Sigmoid colon (tissue), 7 donors: ENCODE results near the gene BMPR1A. TPM values are rescaled to one million over a fixed set of nuclear protein-coding genes. Genes with fewer than 3 reads are reported as not detected.

Experiments used
- DNase-seq: peaks from one replicate; pipeline ENCODE4 v3.0.0-alpha.2; 2019
- H3K27ac ChIP-seq, 4 donors: fragments of 200-600 bp; sonication (generic); one replicate each; pipeline ENCODE4 v1.5.1; 2016 to 2019; ENCODE audit warnings: mild to moderate bottlenecking in 1 of 4
- H3K27me3 ChIP-seq, 3 donors: fragments of 200-600 bp; sonication (generic); one replicate each; pipeline ENCODE4 v1.5.1; 2019; ENCODE audit warnings: mild to moderate bottlenecking in 1 of 3
- H3K36me3 ChIP-seq, 4 donors: fragments of 200-600 bp; sonication (generic); one replicate each; pipeline ENCODE4 v1.5.1; 2016 to 2019
- H3K4me1 ChIP-seq, 4 donors: fragments of 200-600 bp; sonication (generic); one replicate each; pipeline ENCODE4 v1.5.1; 2017 to 2019
- H3K4me3 ChIP-seq, 4 donors: fragments of 200-600 bp; sonication (generic); one replicate each; pipeline ENCODE4 v1.5.1; 2017 to 2019; ENCODE audit warnings: mild to moderate bottlenecking in 2 of 4, moderate library complexity in 1 of 4
- H3K9me3 ChIP-seq, 4 donors: fragments of 200-600 bp in 3 of 4; sonication (generic) in 3 of 4; one replicate each; pipeline versions ENCODE4 v1.5.1 to v1.6.1; 2013 to 2019
- EP300 ChIP-seq, 4 donors: sonication (generic); formaldehyde crosslinking; IDR thresholded peaks; one replicate each; pipeline ENCODE4 v1.6.1; 2017; ENCODE audit warnings: antibody characterized with exemption in 4 of 4
- POLR2A ChIP-seq, 2 donors: fragments of 450-650 bp; IDR thresholded peaks; one replicate each; pipeline ENCODE4 v1.6.1; 2016; ENCODE audit warnings: antibody characterized with exemption in 2 of 2, mild to moderate bottlenecking in 2 of 2, moderate library complexity in 2 of 2
- POLR2AphosphoS5 ChIP-seq, 4 donors: sonication (generic); formaldehyde crosslinking; IDR thresholded peaks; one replicate each; pipeline ENCODE4 v1.6.1; 2017; ENCODE audit warnings: antibody characterized with exemption in 4 of 4
- WGBS, 2 donors: extraction: QIAGEN DNeasy Blood & Tissue Kit; methylation state at CpG; one replicate each; pipeline ENCODE4 v1.1.7; 2013; 5-methylcytosine and 5-hydroxymethylcytosine counted together
- intact Hi-C: fragments of 100-400 bp; cut with DNase I; formaldehyde crosslinking; loops from one replicate; pipeline ENCODE4 v1.15.1; 2023
- polyA plus RNA-seq, 3 donors: library from polyadenylated mRNA; stranded (reverse); fragments of 200-250 nt; gene quantifications; one replicate each; pipeline ENCODE4 v1.2.3, GENCODE V29; 2013
- total RNA-seq, 4 donors: library from RNA; depleted of rRNA; stranded (reverse); fragments of >200 nt; gene quantifications; one replicate each; pipeline ENCODE4 v1.1.0, GENCODE V29; 2016
- TF ChIP-seq, protein P1 (sequence below), 4 experiments: fragments of 450-650 bp in 3 of 4; fragments of 200-600 bp in 1 of 4; IDR thresholded peaks; one replicate each; pipeline ENCODE4 v1.5.1; 2016 to 2019; ENCODE audit warnings: antibody characterized with exemption in 4 of 4, mild to moderate bottlenecking in 3 of 4, moderate library complexity in 2 of 4
- donor health status: healthy with polysubstance abuse.
- donor health status: Bipolar disorder and iron deficiency.
- donor health status: healthy.

BMPR1A gene
- total and polyA plus RNA-seq, 7 donors: 5.5 to 145 (median 84.2) TPM

DNA sequence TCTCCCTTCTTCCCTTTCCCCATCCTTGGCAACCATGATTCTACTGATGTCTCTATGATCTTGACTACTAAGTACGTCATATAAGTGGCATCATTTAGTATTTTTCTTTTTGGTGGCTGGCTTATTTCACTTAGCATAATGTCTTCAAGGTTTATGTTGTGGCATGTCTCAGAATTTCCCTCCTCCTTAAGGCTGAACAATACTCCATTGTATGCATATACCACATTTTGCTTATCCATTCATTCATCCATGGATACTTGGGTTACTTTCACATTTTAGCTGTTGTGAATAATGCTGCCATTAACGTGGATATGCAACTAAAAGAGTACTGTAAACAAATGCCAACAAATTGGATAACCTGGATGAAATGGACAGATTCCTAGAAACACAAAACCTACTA is 60.8 kb downstream of the BMPR1A start:
- peaks cover 0 to 83% (median 72%) of the 10 kb centered on the region in 4 donors for H3K4me1 ChIP-seq
- 79 to 85% methylated on average over 2 of the region's 2 CpGs for WGBS, 2 donors

DNA sequence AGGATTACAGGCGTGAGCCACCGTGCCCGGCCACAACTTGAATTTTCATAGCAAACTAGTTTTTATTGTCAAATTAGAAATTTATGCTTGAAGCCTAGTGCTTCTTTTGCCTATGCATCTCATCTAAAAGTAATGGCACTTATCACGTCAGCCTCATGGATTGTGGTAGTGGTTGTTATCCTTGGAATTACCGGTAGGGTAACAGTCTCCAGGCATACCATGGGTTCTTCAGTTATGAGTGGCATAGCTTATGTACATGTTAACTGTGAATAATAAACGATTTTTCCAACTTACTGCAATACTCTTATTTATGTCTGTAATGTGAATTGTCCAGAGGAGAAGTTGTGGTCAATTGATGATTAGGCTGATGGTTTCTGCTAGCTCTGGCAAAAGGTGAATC is 63.1 kb downstream of the BMPR1A start:
- no peak for DNase-seq
- H3K36me3 ChIP-seq: no peaks in the 10 kb centered on the region
- TF ChIP-seq EP300 (IDR thresholded peaks at IDR 0.05): no peak
- no peak for TF ChIP-seq POLR2AphosphoS5 (IDR thresholded peaks at IDR 0.05)
- no peak for TF ChIP-seq POLR2A (IDR thresholded peaks at IDR 0.05)
- TF ChIP-seq, protein P1, sequence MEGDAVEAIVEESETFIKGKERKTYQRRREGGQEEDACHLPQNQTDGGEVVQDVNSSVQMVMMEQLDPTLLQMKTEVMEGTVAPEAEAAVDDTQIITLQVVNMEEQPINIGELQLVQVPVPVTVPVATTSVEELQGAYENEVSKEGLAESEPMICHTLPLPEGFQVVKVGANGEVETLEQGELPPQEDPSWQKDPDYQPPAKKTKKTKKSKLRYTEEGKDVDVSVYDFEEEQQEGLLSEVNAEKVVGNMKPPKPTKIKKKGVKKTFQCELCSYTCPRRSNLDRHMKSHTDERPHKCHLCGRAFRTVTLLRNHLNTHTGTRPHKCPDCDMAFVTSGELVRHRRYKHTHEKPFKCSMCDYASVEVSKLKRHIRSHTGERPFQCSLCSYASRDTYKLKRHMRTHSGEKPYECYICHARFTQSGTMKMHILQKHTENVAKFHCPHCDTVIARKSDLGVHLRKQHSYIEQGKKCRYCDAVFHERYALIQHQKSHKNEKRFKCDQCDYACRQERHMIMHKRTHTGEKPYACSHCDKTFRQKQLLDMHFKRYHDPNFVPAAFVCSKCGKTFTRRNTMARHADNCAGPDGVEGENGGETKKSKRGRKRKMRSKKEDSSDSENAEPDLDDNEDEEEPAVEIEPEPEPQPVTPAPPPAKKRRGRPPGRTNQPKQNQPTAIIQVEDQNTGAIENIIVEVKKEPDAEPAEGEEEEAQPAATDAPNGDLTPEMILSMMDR (IDR thresholded peaks at IDR 0.05): no peak
- 80 to 93% methylated on average over 6 of the region's 6 CpGs for WGBS, 2 donors
- H3K4me3 ChIP-seq: no peak overlapping the region
- intact Hi-C loops: no loop called here
- H3K27me3 ChIP-seq: no peaks in the 10 kb centered on the region
- peak overlapping the region in 2 of 4 donors; percentile 54 to 81 for H3K27ac ChIP-seq
- peaks cover 0 to 83% (median 72%) of the 10 kb centered on the region in 4 donors for H3K4me1 ChIP-seq
- H3K9me3 ChIP-seq: no peaks in the 10 kb centered on the region

More for the DNA sequence above, 60.8 kb downstream of the BMPR1A start:
- TF ChIP-seq POLR2A (IDR thresholded peaks at IDR 0.05) (no peak), EP300 (IDR thresholded peaks at IDR 0.05) (no peak), POLR2AphosphoS5 (IDR thresholded peaks at IDR 0.05) (no peak)
- TF ChIP-seq, protein P1 (IDR thresholded peaks at IDR 0.05): no peak
- no peak for DNase-seq
- no peaks in the 10 kb centered on the region for H3K9me3 ChIP-seq
- no peak overlapping the region for H3K4me3 ChIP-seq
- no peaks in the 10 kb centered on the region for H3K36me3 ChIP-seq
- no peaks in the 10 kb centered on the region for H3K27me3 ChIP-seq
- intact Hi-C loops: no loop called here
- peak overlapping the region in 2 of 4 donors; percentile 29 to 81 for H3K27ac ChIP-seq

DNA sequence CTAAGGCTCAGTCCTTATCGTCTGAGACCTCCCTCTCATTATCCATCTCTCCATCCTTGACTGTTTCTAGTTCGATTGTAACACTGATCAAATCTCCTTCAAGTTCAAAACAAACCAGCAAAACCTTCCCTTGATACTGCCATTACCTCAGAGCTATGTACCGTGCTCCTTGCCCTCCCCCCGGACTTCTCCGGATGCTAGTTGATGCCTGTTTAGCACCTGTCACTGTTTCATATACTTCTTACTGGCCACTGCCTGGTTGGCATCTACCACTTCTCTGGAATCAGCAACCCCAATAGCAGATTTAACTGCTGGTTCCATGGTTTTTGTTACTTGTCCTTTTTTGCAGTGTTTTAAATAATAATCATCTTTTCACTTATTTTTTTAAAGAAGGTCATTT is 64.1 kb downstream of the BMPR1A start:
- DNase-seq: no peak
- WGBS, 2 donors: 88 to 94% methylated on average over 5 of the region's 5 CpGs
- Histone ChIP-seq H3K4me1 (peaks cover 0 to 79% (median 70%) of the 10 kb centered on the region in 4 donors), H3K27me3 (no peaks in the 10 kb centered on the region), H3K4me3 (no peak overlapping the region), H3K27ac (peak overlapping the region in 2 of 4 donors; percentile 54 to 81), H3K9me3 (no peaks in the 10 kb centered on the region), H3K36me3 (no peaks in the 10 kb centered on the region)
- TF ChIP-seq, protein P1 (IDR thresholded peaks at IDR 0.05): no peak
- TF ChIP-seq EP300 (IDR thresholded peaks at IDR 0.05) (no peak), POLR2A (IDR thresholded peaks at IDR 0.05) (no peak), POLR2AphosphoS5 (IDR thresholded peaks at IDR 0.05) (no peak)
- intact Hi-C loops: no loop called here

GRCh38 chr10:86821388-86821999 is 65.1 kb downstream of the BMPR1A start:
- no peaks in the 10 kb centered on the region for H3K9me3 ChIP-seq
- peak overlapping the region in 2 of 4 donors; percentile 54 to 81 for H3K27ac ChIP-seq
- TF ChIP-seq EP300 (IDR thresholded peaks at IDR 0.05): no peak
- TF ChIP-seq, protein P1 (IDR thresholded peaks at IDR 0.05): no peak
- TF ChIP-seq POLR2A (IDR thresholded peaks at IDR 0.05): no peak
- no peak for TF ChIP-seq POLR2AphosphoS5 (IDR thresholded peaks at IDR 0.05)
- H3K4me3 ChIP-seq: no peak overlapping the region
- H3K27me3 ChIP-seq: no peaks in the 10 kb centered on the region
- DNase-seq: no peak
- H3K36me3 ChIP-seq: no peaks in the 10 kb centered on the region
- 71 to 79% methylated on average over 6 of the region's 6 CpGs for WGBS, 2 donors
- intact Hi-C loops: no loop called here
- H3K4me1 ChIP-seq: peaks cover 0 to 79% (median 60%) of the 10 kb centered on the region in 4 donors
